Spleen (tissue), 7 donors: ENCODE data around the gene MTIF2.
"Not testable (repeated sequence)": the region's sequence is repeated elsewhere in the genome, so short reads cannot be mapped to it uniquely, and the experiment has no call there.

Experiments
- POLR2A ChIP-seq, 3 donors: fragments of 450-650 bp; IDR thresholded peaks; one replicate each; pipeline ENCODE4 v1.5.1; 2017; ENCODE audit warnings: antibody characterized with exemption in 3 of 3, mild to moderate bottlenecking in 1 of 3
- POLR2AphosphoS5 ChIP-seq, 3 donors: sonication (generic); formaldehyde crosslinking; IDR thresholded peaks; one replicate each; pipeline ENCODE4 v1.5.1; 2017; ENCODE audit warnings: antibody characterized with exemption in 3 of 3
- TF ChIP-seq, protein P1 (sequence below), 11 experiments: fragments of 200-600 bp in 7 of 11; fragments of 450-650 bp in 4 of 11; sonication (generic) in 4 of 11; IDR thresholded peaks in 8 of 11; conservative IDR thresholded peaks in 3 of 11; 1 replicate in 7 of 11; 2 replicates in 4 of 11; pipeline versions ENCODE4 v1.4.0 to v1.8.0; 2016 to 2021; ENCODE audit warnings: antibody characterized with exemption in 11 of 11, inconsistent platforms in 4 of 11, mild to moderate bottlenecking in 1 of 11
- donor health status: DM: no; HTN: no; CAD: no; lungs with moderate emphysema.
- donor health status: DM: no; HTN: no; CAD: no.
- donor health status: DM: no; HTN: no; CAD: no.

DNA sequence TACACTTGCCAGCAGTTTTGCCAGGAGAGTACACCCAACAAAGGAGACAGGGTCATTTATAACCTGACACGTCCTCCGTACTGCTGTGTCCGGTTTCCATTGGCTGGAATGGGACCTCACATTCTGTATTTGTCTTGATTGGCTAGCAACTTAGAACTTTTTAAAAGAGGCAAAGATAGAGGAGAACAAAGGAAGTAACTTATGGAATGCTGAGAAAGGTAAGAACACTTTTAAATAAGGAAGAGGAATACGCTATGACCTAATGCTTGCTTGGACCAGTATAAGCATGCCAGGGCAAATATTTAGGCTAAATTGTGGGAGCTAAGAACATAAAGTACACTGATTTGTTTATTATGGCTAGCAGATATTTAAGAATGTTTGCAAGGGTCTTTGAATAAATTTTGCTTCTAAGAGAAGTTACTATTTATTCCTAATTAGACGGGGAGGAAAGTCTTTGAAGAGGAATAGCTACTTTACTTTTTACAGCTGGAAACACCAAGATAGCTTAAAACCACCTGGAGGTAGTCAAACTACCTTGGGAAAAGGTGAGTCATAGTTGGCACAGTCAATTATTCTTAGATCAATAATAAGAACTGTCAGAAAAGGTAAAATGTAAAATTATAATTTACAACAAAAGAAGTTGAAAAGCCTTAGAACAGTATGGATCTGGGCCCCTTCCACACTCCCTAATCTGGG, 12.0 kb upstream of the MTIF2 start:
- TF ChIP-seq, protein P1, sequence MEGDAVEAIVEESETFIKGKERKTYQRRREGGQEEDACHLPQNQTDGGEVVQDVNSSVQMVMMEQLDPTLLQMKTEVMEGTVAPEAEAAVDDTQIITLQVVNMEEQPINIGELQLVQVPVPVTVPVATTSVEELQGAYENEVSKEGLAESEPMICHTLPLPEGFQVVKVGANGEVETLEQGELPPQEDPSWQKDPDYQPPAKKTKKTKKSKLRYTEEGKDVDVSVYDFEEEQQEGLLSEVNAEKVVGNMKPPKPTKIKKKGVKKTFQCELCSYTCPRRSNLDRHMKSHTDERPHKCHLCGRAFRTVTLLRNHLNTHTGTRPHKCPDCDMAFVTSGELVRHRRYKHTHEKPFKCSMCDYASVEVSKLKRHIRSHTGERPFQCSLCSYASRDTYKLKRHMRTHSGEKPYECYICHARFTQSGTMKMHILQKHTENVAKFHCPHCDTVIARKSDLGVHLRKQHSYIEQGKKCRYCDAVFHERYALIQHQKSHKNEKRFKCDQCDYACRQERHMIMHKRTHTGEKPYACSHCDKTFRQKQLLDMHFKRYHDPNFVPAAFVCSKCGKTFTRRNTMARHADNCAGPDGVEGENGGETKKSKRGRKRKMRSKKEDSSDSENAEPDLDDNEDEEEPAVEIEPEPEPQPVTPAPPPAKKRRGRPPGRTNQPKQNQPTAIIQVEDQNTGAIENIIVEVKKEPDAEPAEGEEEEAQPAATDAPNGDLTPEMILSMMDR (IDR thresholded peaks at IDR 0.05 in 8 of 11, conservative IDR thresholded peaks at IDR 0.05 in 3 of 11) = not testable (repeated sequence)
- TF ChIP-seq POLR2A, POLR2AphosphoS5 (IDR thresholded peaks at IDR 0.05): not testable (repeated sequence)
